MV-4-11 (cell line): ENCODE data around the gene SDHC.
A peak's percentile ranks its signal among the peaks of the same experiment; 100 is the strongest.

Experiments used
- DNase-seq: peaks from one replicate; lab custom pipeline; 2025; lab: John Stamatoyannopoulos, UW

The SDHC gene, protein sequence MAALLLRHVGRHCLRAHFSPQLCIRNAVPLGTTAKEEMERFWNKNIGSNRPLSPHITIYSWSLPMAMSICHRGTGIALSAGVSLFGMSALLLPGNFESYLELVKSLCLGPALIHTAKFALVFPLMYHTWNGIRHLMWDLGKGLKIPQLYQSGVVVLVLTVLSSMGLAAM

DNA sequence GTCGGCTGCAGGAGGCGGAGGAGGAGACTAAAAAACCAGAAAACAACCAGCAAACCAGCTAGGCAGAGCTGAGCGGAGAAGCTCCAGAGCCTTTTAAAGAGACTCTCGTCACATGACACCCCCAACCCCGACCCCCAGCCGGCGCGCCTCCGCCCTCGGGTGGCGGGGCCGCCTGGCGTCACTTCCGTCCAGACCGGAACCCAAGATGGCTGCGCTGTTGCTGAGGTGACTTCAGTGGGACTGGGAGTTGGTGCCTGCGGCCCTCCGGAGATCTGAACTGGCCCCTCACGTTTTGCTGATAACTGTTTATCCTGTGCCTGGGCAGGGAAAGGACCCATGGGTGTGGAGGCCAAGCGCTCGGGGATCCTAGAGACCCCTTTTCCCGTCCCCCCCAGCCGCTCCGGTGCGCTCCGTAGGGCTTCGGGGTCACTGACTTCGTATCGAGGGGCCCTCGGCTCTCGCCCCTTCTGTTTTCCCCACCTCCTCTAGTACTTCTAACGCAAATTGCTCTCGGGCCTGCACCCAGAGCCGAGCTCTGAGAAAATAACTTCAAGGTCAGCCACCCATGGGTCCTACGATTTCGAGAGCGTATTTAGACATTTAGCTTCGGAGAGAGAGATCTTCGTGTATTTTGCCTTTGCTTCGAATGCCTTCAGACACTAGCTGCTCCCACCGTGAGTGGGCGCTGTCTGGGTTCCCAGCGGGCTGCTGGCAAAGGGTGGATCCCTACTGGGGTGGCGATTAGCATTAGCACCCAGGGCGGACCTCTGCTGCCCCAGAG, at the start of gene SDHC:
TSS of gene SDHC (plus strand) at position 181 of the 781 bp plus-strand sequence. CDS start at position 206, 25 bp downstream.
- DNase-seq: peak; percentile 82

DNA sequence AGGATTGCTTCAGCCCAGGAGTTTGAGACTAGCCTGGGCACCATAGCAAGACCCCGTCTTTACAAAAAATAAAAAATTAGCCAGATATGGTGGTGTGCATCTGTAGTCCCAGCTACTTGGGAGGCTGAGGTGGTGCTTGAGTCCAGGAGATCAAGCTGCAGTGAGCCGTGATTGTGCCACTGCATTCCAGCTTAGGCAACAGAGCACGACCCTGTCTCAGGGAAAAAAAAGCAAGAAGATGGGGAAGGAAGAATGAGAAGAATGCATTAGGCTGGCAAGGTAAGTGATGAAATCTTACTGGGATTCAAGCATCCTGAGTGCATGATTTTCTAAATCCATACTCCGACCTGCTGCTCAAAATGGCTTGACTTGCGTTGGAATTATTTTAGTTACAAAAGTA, 48.9 kb upstream of the SDHC start:
- DNase-seq: no peak

DNA sequence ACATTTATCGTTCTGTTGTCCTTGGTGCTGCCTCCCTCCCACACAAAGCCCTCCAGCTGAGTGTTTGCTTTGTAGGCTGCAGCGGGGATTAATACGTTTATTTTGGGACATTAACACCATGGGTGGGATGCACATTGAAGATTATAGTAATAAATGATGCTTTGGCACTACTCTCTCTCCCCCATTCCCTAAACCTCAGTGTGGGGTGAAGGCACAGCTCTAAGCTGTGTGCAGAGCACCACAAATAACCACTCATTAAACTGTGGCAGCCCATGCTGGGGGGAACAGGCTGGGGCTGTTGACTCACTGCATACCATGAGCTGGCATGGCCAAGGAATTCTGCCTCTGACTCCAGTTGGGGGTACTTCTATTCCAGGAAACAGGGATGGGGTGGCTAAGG, 48.0 kb upstream of the SDHC start:
- DNase-seq: no peak

GRCh38 chr1:161266836-161267235, 47.3 kb upstream of the SDHC start:
- DNase-seq: no peak

- peak; percentile 67 for DNase-seq
Observed at GRCh38 chr1:161267321-161267720, 46.9 kb upstream of the SDHC start.

GRCh38 chr1:161273402-161273801, 40.8 kb upstream of the SDHC start:
- DNase-seq: no peak

DNA sequence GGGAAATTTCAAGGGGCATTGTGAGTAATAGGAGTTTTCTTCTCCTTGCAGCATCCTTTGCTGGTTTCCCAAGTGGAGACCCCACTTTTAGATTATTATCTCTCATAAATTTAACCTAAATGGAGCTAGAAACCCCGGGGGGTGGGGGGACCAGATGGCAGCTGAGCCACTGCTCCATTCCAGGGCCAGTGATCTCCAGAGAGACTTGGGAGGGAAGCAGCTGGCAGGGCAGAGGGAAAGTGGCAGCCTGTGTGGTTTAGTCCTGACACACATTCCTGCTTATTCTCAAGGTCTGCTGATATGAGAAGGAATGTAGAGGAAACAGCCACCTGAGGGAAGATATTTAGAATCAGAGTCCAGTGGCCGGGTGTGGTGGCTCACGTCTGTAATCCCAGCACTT, 39.3 kb upstream of the SDHC start:
- DNase-seq: no peak

- DNase-seq: no peak
Observed at GRCh38 chr1:161282991-161283390, 31.2 kb upstream of the SDHC start.

DNA sequence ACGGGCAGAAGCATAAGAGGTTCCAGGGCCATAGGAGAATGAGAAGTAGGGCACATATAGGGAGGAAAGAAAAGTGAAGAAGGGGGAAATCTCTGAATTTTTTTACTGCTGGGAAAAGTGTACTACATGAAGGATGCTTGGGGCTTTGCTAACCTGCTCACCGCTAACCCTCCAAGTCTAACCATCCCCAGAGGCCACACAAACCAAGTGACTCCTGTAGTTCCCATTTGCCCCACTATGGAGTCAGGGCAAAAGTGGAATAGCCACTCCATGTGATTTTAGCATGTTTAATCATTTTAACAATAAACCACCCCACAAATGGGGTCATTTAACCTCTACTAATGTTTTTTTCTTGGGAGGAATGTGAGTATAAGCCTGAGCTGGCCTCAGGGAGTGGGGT, 29.1 kb upstream of the SDHC start:
- no peak for DNase-seq

DNA sequence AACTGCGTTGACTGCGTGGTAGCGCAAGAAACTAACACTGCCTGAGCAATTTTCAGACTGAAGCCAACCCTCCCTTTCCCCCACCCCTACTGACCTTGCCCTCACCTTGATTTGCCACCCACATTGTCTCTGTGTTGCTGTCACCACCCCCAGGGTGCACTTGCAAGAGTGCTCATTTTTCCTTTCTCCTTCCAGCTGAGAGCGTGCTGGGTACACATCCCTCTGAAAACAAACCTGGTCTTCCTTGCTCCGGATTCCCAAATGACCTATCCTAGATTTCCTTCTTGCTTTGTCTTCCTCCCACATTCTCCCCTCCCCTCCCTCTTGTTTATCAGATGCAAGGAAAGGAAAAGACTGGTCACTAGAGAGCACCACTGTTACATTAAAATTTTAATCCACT, 28.7 kb upstream of the SDHC start:
- DNase-seq: no peak

DNA sequence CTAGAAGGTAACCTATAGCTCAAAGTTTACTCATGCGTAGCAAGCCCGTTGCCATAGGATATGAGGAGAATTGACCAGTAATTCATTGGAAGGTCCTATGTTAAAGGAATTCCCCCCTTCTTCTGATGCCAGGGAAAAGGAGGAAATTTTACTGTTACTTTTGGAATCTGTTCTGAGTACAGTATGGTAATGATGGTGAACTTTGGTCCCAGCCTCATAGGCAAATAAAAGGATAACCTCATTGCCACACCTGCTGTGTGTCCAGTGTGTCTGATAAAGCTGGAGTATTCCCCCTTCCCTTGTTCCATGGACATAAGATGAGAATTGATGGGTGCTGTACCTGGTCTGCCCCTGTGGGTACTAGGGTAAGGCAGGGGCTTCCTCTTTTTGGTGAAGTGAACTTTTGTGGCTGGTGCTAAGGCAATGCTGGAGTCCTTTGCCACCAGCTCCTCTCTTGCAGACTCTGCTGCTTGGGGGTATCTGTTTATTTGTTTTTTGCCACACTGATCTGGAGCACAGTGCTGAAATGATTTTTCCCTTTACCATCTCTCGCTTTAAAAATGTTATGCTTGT, 26.6 kb upstream of the SDHC start:
- DNase-seq: no peak

DNA sequence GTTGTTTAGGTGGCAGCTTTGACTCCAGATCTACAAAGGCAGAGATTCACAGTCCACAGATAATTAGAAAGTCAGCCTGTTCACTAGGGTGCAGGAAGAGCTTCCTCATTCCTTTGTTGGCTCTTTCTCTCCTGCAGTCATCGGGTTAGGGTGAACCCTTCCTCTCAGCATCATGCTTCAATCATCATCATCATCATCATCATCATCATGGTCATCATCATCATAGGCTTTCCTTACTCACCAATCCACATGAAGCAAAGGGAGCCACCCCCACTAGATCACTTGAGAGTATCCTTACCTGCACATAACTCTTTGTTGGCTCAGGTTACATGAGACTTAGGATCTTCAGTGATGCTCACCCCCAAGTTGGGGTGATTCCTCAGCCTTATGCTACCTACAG, 23.4 kb upstream of the SDHC start:
- no peak for DNase-seq

- DNase-seq: no peak
Observed at GRCh38 chr1:161297415-161297814, 16.8 kb upstream of the SDHC start.

- DNase-seq: peak; percentile 88
Observed at GRCh38 chr1:161298116-161298515, 16.1 kb upstream of the SDHC start.

DNA sequence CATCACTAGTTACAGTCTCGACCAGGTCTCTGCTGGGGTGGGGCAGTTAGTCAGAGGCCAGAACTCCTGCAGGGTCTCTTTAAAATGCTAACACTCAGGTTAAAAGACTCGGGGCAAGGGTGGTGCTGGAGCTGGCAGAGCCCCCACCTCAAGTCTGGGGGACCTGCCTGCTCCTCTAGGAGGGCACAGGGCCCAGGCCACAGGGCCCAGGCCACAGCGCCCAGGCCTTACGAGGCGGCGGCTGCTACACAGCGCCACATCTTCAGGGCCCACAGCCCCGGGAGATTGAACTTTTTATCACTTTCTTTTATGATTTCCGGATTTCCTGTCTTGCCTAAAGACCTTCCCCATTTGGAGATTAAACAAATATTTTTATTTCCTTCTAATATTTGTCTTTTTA, 14.8 kb upstream of the SDHC start:
- DNase-seq: no peak

GRCh38 chr1:161300478-161300877, 13.7 kb upstream of the SDHC start:
- DNase-seq: no peak

GRCh38 chr1:161304927-161305866, 9.0 kb upstream of the SDHC start:
- DNase-seq: no peak

- DNase-seq: peak; percentile 88
Observed at GRCh38 chr1:161305867-161306519, 8.2 kb upstream of the SDHC start.

GRCh38 chr1:161307230-161307768, 6.9 kb upstream of the SDHC start:
- peak; percentile 69 for DNase-seq

GRCh38 chr1:161307892-161308638, 6.1 kb upstream of the SDHC start:
- no peak for DNase-seq

GRCh38 chr1:161309868-161310267, 4.3 kb upstream of the SDHC start, which contains the start of gene MPZ:
TSS of gene MPZ (minus strand) at chr1:161309968. CDS start at chr1:161309905, 63 bp downstream.
- no peak for DNase-seq
